Dermis microvascular lymphatic vessel endothelial cell (primary cell): Measurements from ENCODE around the gene CFAP54. TPM values are rescaled to one million over a fixed set of nuclear protein-coding genes. Genes with fewer than 3 reads are reported as not detected.
"Not testable (repeated sequence)": the region's sequence is repeated elsewhere in the genome, so short reads cannot be mapped to it uniquely, and the experiment has no call there.

Experiments used
- DNase-seq, 2 donors: peaks; one replicate each; pipeline versions ENCODE4 v3.0.0 to v3.0.0-alpha.2; 2010; ENCODE audit warnings: low read depth in 2 of 2
- total RNA-seq: library from RNA; depleted of rRNA; stranded (reverse); fragments of >200 nt; gene quantifications from 2 replicates; pipeline ENCODE4 v1.2.1, GENCODE V29; 2014

CFAP54 gene
- total RNA-seq, 1 donor from 2014 or later, result 6.2 TPM

- DNase-seq, result no peak
Measured at GRCh38 chr12:96472384-96472783, 17.0 kb upstream of the CFAP54 start.

GRCh38 chr12:96473394-96474093, 15.8 kb upstream of the CFAP54 start:
- peak in 1 of 2 donors; percentile 40 for DNase-seq

- DNase-seq, result no peak
Measured at GRCh38 chr12:96474206-96474605, 15.2 kb upstream of the CFAP54 start.

- no peak for DNase-seq
Measured at GRCh38 chr12:96478011-96478410, 11.4 kb upstream of the CFAP54 start.

- no peak for DNase-seq
Measured at GRCh38 chr12:96482086-96482485, 7.3 kb upstream of the CFAP54 start.

- no peak for DNase-seq
Measured at GRCh38 chr12:96483116-96483515, 6.3 kb upstream of the CFAP54 start.

- DNase-seq, result peak; percentile 32 to 69
Measured at GRCh38 chr12:96486751-96487613, 2.4 kb upstream of the CFAP54 start.

GRCh38 chr12:96487634-96488033, 1.7 kb upstream of the CFAP54 start:
- no peak for DNase-seq

- peak in 1 of 2 donors; percentile 73 for DNase-seq
Measured at GRCh38 chr12:96493106-96493505, 3.7 kb downstream of the CFAP54 start.

- not testable (repeated sequence) for DNase-seq
Measured at GRCh38 chr12:96494154-96494553, 4.8 kb downstream of the CFAP54 start.

GRCh38 chr12:96495155-96495554, 5.8 kb downstream of the CFAP54 start:
- DNase-seq, result no peak

- DNase-seq, result no peak
Measured at GRCh38 chr12:96495841-96496545, 6.6 kb downstream of the CFAP54 start.

- DNase-seq, result no peak
Measured at GRCh38 chr12:96496944-96497343, 7.6 kb downstream of the CFAP54 start.

GRCh38 chr12:96497855-96498254, 8.5 kb downstream of the CFAP54 start:
- DNase-seq, result no peak

- DNase-seq, result peak; percentile 50 to 76
Measured at GRCh38 chr12:96500693-96501092, 11.3 kb downstream of the CFAP54 start.

GRCh38 chr12:96501133-96501761, 11.9 kb downstream of the CFAP54 start:
- peak; percentile 92 to 98 for DNase-seq

- no peak for DNase-seq
Measured at GRCh38 chr12:96501908-96502307, 12.5 kb downstream of the CFAP54 start.

- peak in 1 of 2 donors; percentile 61 for DNase-seq
Measured at GRCh38 chr12:96502477-96502876, 13.1 kb downstream of the CFAP54 start.

- DNase-seq, result no peak
Measured at GRCh38 chr12:96502949-96503532, 13.7 kb downstream of the CFAP54 start.

- no peak for DNase-seq
Measured at GRCh38 chr12:96503976-96504375, 14.6 kb downstream of the CFAP54 start.

- no peak for DNase-seq
Measured at GRCh38 chr12:96506776-96507175, 17.4 kb downstream of the CFAP54 start.
